IMR-90 (cell line): ENCODE measurements around the gene SCYGR3. TPM values are rescaled to one million over a fixed set of nuclear protein-coding genes. Genes with fewer than 3 reads are reported as not detected.
A peak's percentile ranks its signal among the peaks of the same experiment; 100 is the strongest.

Source experiments
- ATAC-seq: fragments of 200-7000 bp; cut with Tn5 transposase; 2 replicates; pipeline ENCODE4 v1.9.1; 2020; ENCODE audit warnings: low read depth, mild to moderate bottlenecking, moderate library complexity
- BruUV-seq: library from RNA; stranded (reverse); fragments of 400-500 nt; replicated peaks from 2 replicates; lab custom pipeline; 2021; lab: Mats Ljungman, UMichigan
- CTCF ChIA-PET: fragments of 300-600 bp; formaldehyde crosslinking; extraction: SDS; loops from one replicate; lab custom pipeline; 2021; ENCODE audit warnings: antibody characterized with exemption; lab: Yijun Ruan, JAX
- POLR2A ChIA-PET: fragments of 300-600 bp; sonication (Branson Sonifier 250); formaldehyde crosslinking; loops from one replicate; lab custom pipeline; 2022; ENCODE audit warnings: antibody characterized with exemption; ENCODE audit not compliant: unreplicated experiment; lab: Charles Lee
- DNase-seq: peaks from one replicate; pipeline ENCODE4 v3.0.0; 2013
- H2AFZ ChIP-seq: replicated peaks from 2 replicates; pipeline ENCODE3; 2013; ENCODE audit warnings: low read length, mild to moderate bottlenecking; ENCODE audit not compliant: poor library complexity
- H2AK5ac ChIP-seq: 2 replicates; pipeline ENCODE4 v1.6.1; 2013; ENCODE audit warnings: low read depth, low read length, inconsistent platforms
- H2AK9ac ChIP-seq: replicated peaks from 2 replicates; pipeline ENCODE3; 2013; ENCODE audit warnings: mild to moderate bottlenecking, low read depth, low read length, moderate library complexity; ENCODE audit not compliant: poor library complexity
- H2BK120ac ChIP-seq: 2 replicates; pipeline ENCODE4 v1.6.1; 2013; ENCODE audit warnings: low read depth, low read length, inconsistent platforms
- H2BK15ac ChIP-seq: 3 replicates; pipeline ENCODE4 v1.6.1; 2013; ENCODE audit warnings: low read depth, low read length, inconsistent platforms
- H2BK20ac ChIP-seq: 2 replicates; pipeline ENCODE4 v1.6.1; 2013; ENCODE audit warnings: low read depth, mild to moderate bottlenecking, inconsistent platforms, low read length, moderate library complexity
- H2BK5ac ChIP-seq: 2 replicates; pipeline ENCODE4 v1.6.1; 2013; ENCODE audit warnings: mild to moderate bottlenecking, low read depth, low read length, inconsistent platforms; ENCODE audit not compliant: poor library complexity, severe bottlenecking
- H3K14ac ChIP-seq: replicated peaks from 2 replicates; pipeline ENCODE4 v1.6.1; 2013; ENCODE audit warnings: low read depth, low read length, inconsistent platforms
- H3K18ac ChIP-seq: 2 replicates; pipeline ENCODE4 v1.6.1; 2013; ENCODE audit warnings: low read depth, low read length, control low read depth
- H3K23ac ChIP-seq: 2 replicates; pipeline ENCODE4 v1.6.1; 2013; ENCODE audit warnings: low read depth, low read length, inconsistent platforms
- H3K27ac ChIP-seq: 2 replicates; pipeline ENCODE4 v1.5.1; 2013; ENCODE audit warnings: mild to moderate bottlenecking, control low read depth, low read length; ENCODE audit not compliant: insufficient read depth
- H3K27me3 ChIP-seq: 2 replicates; pipeline ENCODE4 v1.6.1; 2013; ENCODE audit warnings: low read length; ENCODE audit not compliant: control insufficient read depth, insufficient read depth
- H3K36me3 ChIP-seq: 2 replicates; pipeline ENCODE4 v1.6.1; 2013; ENCODE audit warnings: low read length, mixed read lengths; ENCODE audit not compliant: control insufficient read depth, insufficient read depth
- H3K4ac ChIP-seq: 2 replicates; pipeline ENCODE4 v1.6.1; 2013; ENCODE audit warnings: low read depth, low read length, inconsistent platforms
- H3K4me1 ChIP-seq: 2 replicates; pipeline ENCODE4 v1.6.1; 2013; ENCODE audit warnings: low read length, mixed read lengths; ENCODE audit not compliant: control insufficient read depth, insufficient read depth
- H3K4me2 ChIP-seq: 2 replicates; pipeline ENCODE4 v1.6.1; 2013; ENCODE audit warnings: low read depth, mild to moderate bottlenecking, control low read depth, low read length, moderate library complexity
- H3K4me3 ChIP-seq: 2 replicates; pipeline ENCODE4 v1.5.1; 2013; ENCODE audit warnings: low read depth, mild to moderate bottlenecking, control low read depth, low read length, moderate library complexity; ENCODE audit not compliant: insufficient read depth
- H3K56ac ChIP-seq: 2 replicates; pipeline ENCODE4 v1.6.1; 2013; ENCODE audit warnings: low read length, inconsistent platforms; ENCODE audit not compliant: insufficient read depth; ENCODE audit errors: extremely low read depth
- H3K79me1 ChIP-seq, 2 experiments: 2 replicates each; pipeline ENCODE4 v1.6.1; 2013; ENCODE audit warnings: low read length in 2 of 2, inconsistent platforms in 1 of 2, low read depth in 1 of 2
- H3K9ac ChIP-seq: 2 replicates; pipeline ENCODE4 v1.6.1; 2013; ENCODE audit warnings: low read depth, low read length, control low read depth
- H3K9me1 ChIP-seq: 2 replicates; pipeline ENCODE4 v1.6.1; 2013; ENCODE audit warnings: low read length, inconsistent platforms; ENCODE audit not compliant: insufficient read depth
- H3K9me3 ChIP-seq: 2 replicates; pipeline ENCODE4 v1.6.1; 2013; ENCODE audit warnings: low read length; ENCODE audit not compliant: control insufficient read depth, insufficient read depth
- H4K20me1 ChIP-seq: 2 replicates; pipeline ENCODE4 v1.6.1; 2013; ENCODE audit warnings: low read length, inconsistent platforms; ENCODE audit not compliant: insufficient read depth
- H4K5ac ChIP-seq: 2 replicates; pipeline ENCODE4 v1.6.1; 2013; ENCODE audit warnings: mild to moderate bottlenecking, low read depth, low read length, control low read depth
- H4K8ac ChIP-seq, 2 experiments: 2 replicates each; pipeline ENCODE4 v1.6.1; 2013; ENCODE audit warnings: low read depth in 2 of 2, low read length in 2 of 2, control low read depth in 1 of 2, inconsistent platforms in 1 of 2
- H4K91ac ChIP-seq: 2 replicates; pipeline ENCODE4 v1.6.1; 2013; ENCODE audit warnings: low read depth, low read length, inconsistent platforms; ENCODE audit not compliant: insufficient read depth
- BHLHE40 ChIP-seq: fragments of 150-350 bp; IDR thresholded peaks from 2 replicates; pipeline ENCODE4 v1.6.1; 2016; ENCODE audit warnings: mild to moderate bottlenecking, low read depth, low read length
- CHD1 ChIP-seq: IDR thresholded peaks from 2 replicates; pipeline ENCODE4 v1.6.1; 2012; ENCODE audit warnings: low read depth, low read length, improper control_type of control experiment
- MAFK ChIP-seq: IDR thresholded peaks from 2 replicates; pipeline ENCODE4 v1.6.1; 2012; ENCODE audit warnings: low read depth, low read length, improper control_type of control experiment
- MAZ ChIP-seq: IDR thresholded peaks from 2 replicates; pipeline ENCODE4 v1.6.1; 2012; ENCODE audit warnings: low read depth, mild to moderate bottlenecking, low read length, improper control_type of control experiment, moderate library complexity, borderline replicate concordance
- MXI1 ChIP-seq: IDR thresholded peaks from 2 replicates; pipeline ENCODE4 v1.6.1; 2012; ENCODE audit warnings: low read depth, mild to moderate bottlenecking, low read length, moderate library complexity, borderline replicate concordance
- POLR2A ChIP-seq: IDR thresholded peaks from 2 replicates; pipeline ENCODE4 v1.6.1; 2012; ENCODE audit warnings: mild to moderate bottlenecking, low read depth, low read length
- RAD21 ChIP-seq: IDR thresholded peaks from 2 replicates; pipeline ENCODE4 v1.6.1; 2012; ENCODE audit warnings: low read length, improper control_type of control experiment
- RCOR1 ChIP-seq: IDR thresholded peaks from 2 replicates; pipeline ENCODE4 v1.6.1; 2012; ENCODE audit warnings: mild to moderate bottlenecking, low read length, improper control_type of control experiment; ENCODE audit not compliant: insufficient replicate concordance
- RFX5 ChIP-seq: IDR thresholded peaks from 2 replicates; pipeline ENCODE4 v1.8.0; 2012; ENCODE audit warnings: low read depth, mild to moderate bottlenecking, low read length, moderate library complexity
- SMC3 ChIP-seq: fragments of 150-350 bp; IDR thresholded peaks from 2 replicates; pipeline ENCODE4 v1.6.1; 2016; ENCODE audit warnings: low read depth, mild to moderate bottlenecking, antibody characterized with exemption, low read length, moderate library complexity
- USF2 ChIP-seq: fragments of 150-350 bp; IDR thresholded peaks from 2 replicates; pipeline ENCODE4 v1.6.1; 2017; ENCODE audit warnings: mild to moderate bottlenecking, antibody characterized with exemption, low read length, low read depth
- WGBS, 2 experiments: methylation state at CpG; one replicate each; pipeline versions ENCODE4 v1.1.5 to v1.1.7; 2013; ENCODE audit warnings: missing lambda C conversion rate in 2 of 2; ENCODE audit not compliant: insufficient read length in 1 of 2; ENCODE audit errors: extremely low coverage in 2 of 2; 5-methylcytosine and 5-hydroxymethylcytosine counted together
- dilution Hi-C: fragments of 300-500 bp; cut with HindIII; formaldehyde crosslinking; loops from one replicate; pipeline ENCODE4 v1.14.3; 2018; ENCODE audit warnings: low sequenced_read_pairs; ENCODE audit not compliant: unreplicated experiment
- in situ Hi-C: fragments of 300-500 bp; cut with MboI; formaldehyde crosslinking; loops from 3 replicates; pipeline ENCODE4 v1.14.3; 2019; ENCODE audit warnings: low sequenced_read_pairs, inconsistent platforms, mixed read lengths
- intact Hi-C: fragments of 100-400 bp; cut with micrococcal nuclease; formaldehyde crosslinking; loops from 2 replicates; pipeline ENCODE4 v1.10.0; 2022
- polyA plus RNA-seq, 3 experiments: library from polyadenylated mRNA; depleted of rRNA; stranded (reverse); fragments of >200 nt; gene quantifications; 2 replicates each; pipeline ENCODE4 v1.2.3, GENCODE V29; 2012; ENCODE audit warnings: low replicate concordance in 1 of 3
- total RNA-seq: library from RNA; depleted of rRNA; stranded (reverse); fragments of >200 nt; gene quantifications from 2 replicates; pipeline ENCODE4 v1.2.3, GENCODE V29; 2012
- TF ChIP-seq, protein P1 (sequence below): conservative IDR thresholded peaks from 2 replicates; pipeline ENCODE4 v1.5.1; 2012; ENCODE audit warnings: mild to moderate bottlenecking, low read depth, low read length, improper control_type of control experiment

The SCYGR3 gene
- total and polyA plus RNA-seq, 2 of the 4 experiments (the other 2 are of a cell fraction): not detected

DNA sequence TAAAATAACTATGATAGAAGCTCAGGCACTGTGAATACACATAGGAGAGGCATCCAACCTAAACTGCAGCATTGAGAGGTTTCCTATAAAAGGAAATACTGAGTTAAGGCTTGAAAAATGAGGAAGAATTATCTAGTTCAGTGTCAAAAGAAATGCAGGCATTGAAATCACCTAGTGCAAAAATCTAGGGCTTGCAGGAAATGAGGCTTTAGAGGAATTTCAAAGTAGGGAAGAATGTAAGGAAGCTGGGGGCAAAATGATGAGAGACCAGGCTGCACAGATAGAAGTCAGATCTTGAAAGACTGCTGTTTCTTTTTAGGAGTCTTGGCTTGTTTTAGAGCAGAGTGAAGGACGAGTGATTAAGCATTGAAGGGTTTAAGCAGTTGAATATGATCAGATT lies 44.0 kb downstream of the SCYGR3 start:
- H3K4me3 ChIP-seq: no peak overlapping the region
- intact Hi-C loops: loop anchor here (5.0 kb wide), 1 partner anchor 197 kb away; no protein-coding TSS in a partner anchor
- CTCF ChIA-PET: interaction anchor here (0.7 to 1.4 kb wide), 3 partner anchors 18 to 165 kb away, joined by 4 to 5 read pairs (median 5); no protein-coding TSS in a partner anchor

More for the DNA sequence above, 44.0 kb downstream of the SCYGR3 start:
- H3K79me1 ChIP-seq: no peaks in the 10 kb centered on the region
- POLR2A ChIA-PET: no interaction called here
- no peaks in the 10 kb centered on the region for H3K9me3 ChIP-seq
- H3K23ac ChIP-seq: no peak overlapping the region
- H4K20me1 ChIP-seq: no peaks in the 10 kb centered on the region
- peak overlapping the region; percentile 27; the same call in 1 of the 2 replicates for H3K18ac ChIP-seq
- H2BK20ac ChIP-seq: no peak overlapping the region
- H3K9ac ChIP-seq: no peak overlapping the region
- BruUV-seq: no TSS peak
- H3K4ac ChIP-seq: no peak overlapping the region
- in situ Hi-C loops: no loop called here
- H2BK120ac ChIP-seq: no peak overlapping the region
- H2AK9ac ChIP-seq: no peak overlapping the region
- H3K4me2 ChIP-seq: peak overlapping the region; percentile 50; the same call in 1 of the 2 replicates
- no peak overlapping the region for H4K8ac ChIP-seq
- peak; percentile 24; the same call in 1 of the 2 replicates for ATAC-seq
- no peaks in the 10 kb centered on the region for H3K9me1 ChIP-seq
- peaks cover 4% of the 10 kb centered on the region for H3K36me3 ChIP-seq
- TF ChIP-seq MAZ (no peak), CHD1 (no peak), RCOR1 (no peak), SMC3 (no peak), POLR2A (no peak), USF2 (no peak), RFX5 (no peak), MAFK (no peak), MXI1 (no peak), BHLHE40 (no peak), RAD21 (no peak)
- TF ChIP-seq, protein P1, sequence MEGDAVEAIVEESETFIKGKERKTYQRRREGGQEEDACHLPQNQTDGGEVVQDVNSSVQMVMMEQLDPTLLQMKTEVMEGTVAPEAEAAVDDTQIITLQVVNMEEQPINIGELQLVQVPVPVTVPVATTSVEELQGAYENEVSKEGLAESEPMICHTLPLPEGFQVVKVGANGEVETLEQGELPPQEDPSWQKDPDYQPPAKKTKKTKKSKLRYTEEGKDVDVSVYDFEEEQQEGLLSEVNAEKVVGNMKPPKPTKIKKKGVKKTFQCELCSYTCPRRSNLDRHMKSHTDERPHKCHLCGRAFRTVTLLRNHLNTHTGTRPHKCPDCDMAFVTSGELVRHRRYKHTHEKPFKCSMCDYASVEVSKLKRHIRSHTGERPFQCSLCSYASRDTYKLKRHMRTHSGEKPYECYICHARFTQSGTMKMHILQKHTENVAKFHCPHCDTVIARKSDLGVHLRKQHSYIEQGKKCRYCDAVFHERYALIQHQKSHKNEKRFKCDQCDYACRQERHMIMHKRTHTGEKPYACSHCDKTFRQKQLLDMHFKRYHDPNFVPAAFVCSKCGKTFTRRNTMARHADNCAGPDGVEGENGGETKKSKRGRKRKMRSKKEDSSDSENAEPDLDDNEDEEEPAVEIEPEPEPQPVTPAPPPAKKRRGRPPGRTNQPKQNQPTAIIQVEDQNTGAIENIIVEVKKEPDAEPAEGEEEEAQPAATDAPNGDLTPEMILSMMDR: no peak
- peaks cover 3% of the 10 kb centered on the region; the same call in 1 of the 2 replicates for H3K4me1 ChIP-seq
- no peak overlapping the region for H3K14ac ChIP-seq
- no peak overlapping the region for H2AK5ac ChIP-seq
- peak overlapping the region; percentile 50; the same call in 1 of the 2 replicates for H4K5ac ChIP-seq
- DNase-seq: peak; percentile 3
- no peak overlapping the region for H2BK5ac ChIP-seq
- no peak overlapping the region for H2AFZ ChIP-seq
- 20% methylated on average over 1 of the region's 1 CpG; no CpG with 5 or more reads in 1 of the 2 experiments for WGBS, 2 experiments
- H2BK15ac ChIP-seq: no peak overlapping the region
- H4K91ac ChIP-seq: no peak overlapping the region
- H3K56ac ChIP-seq: no peak overlapping the region
- no peaks in the 10 kb centered on the region for H3K27me3 ChIP-seq
- H3K27ac ChIP-seq: no peak overlapping the region
- dilution Hi-C loops: no loop called here
